OCI-LY3 (cell line): ENCODE measurements around the gene PARP1.

Experiments used
- H2AFZ ChIP-seq: fragments of 200-600, 300-600 bp; shearing (Covaris generic); 2 replicates; pipeline ENCODE4 v1.6.0; 2014; ENCODE audit warnings: antibody characterized with exemption, low read depth, low read length
- H3K27ac ChIP-seq: fragments of 200-600, 300-600 bp; sonication (generic); 2 replicates; pipeline ENCODE4 v1.5.1; 2014; ENCODE audit warnings: mild to moderate bottlenecking, low read length, moderate library complexity, mixed read lengths
- H3K27me3 ChIP-seq: fragments of 200-600, 300-600 bp; sonication (generic); 2 replicates; pipeline ENCODE4 v1.6.1; 2014; ENCODE audit warnings: low read depth, low read length, mixed read lengths
- H3K36me3 ChIP-seq: fragments of 200-600, 300-600 bp; sonication (generic); replicated peaks from 2 replicates; pipeline ENCODE3; 2014; ENCODE audit warnings: low read depth, low read length, mixed read lengths
- H3K4me1 ChIP-seq: fragments of 300-600, 200-600 bp; sonication (generic); 2 replicates; pipeline ENCODE4 v1.6.1; 2014; ENCODE audit warnings: low read length, mixed read lengths
- H3K4me2 ChIP-seq: fragments of 200-600, 300-600 bp; sonication (generic); 2 replicates; pipeline ENCODE4 v1.6.1; 2014; ENCODE audit warnings: low read length, mixed read lengths
- H3K4me3 ChIP-seq: fragments of 300-600, 200-600 bp; sonication (generic); 2 replicates; pipeline ENCODE4 v1.5.1; 2014; ENCODE audit warnings: antibody characterized with exemption, mild to moderate bottlenecking, low read length, moderate library complexity
- H3K79me2 ChIP-seq: fragments of 300-600, 200-600 bp; shearing (Covaris generic); 2 replicates; pipeline ENCODE4 v1.6.1; 2014; ENCODE audit warnings: mild to moderate bottlenecking, low read length, mixed read lengths
- H3K9ac ChIP-seq: fragments of 300-600, 200-600 bp; shearing (Covaris generic); 2 replicates; pipeline ENCODE4 v1.6.0; 2014; ENCODE audit warnings: mild to moderate bottlenecking, low read length, moderate library complexity
- H3K9me3 ChIP-seq: fragments of 200-600, 300-600 bp; shearing (Covaris generic); 2 replicates; pipeline ENCODE4 v1.6.1; 2014; ENCODE audit warnings: low read length, mixed read lengths; ENCODE audit not compliant: insufficient read depth
- H4K20me1 ChIP-seq: fragments of 200-600, 300-600 bp; sonication (generic); 2 replicates; pipeline ENCODE4 v1.6.1; 2016; ENCODE audit warnings: low read length, mixed read lengths; ENCODE audit not compliant: insufficient read depth
- CTCF ChIP-seq: fragments of 200-600, 300-600 bp; sonication (generic); IDR thresholded peaks from 2 replicates; pipeline ENCODE4 v1.5.1; 2014; ENCODE audit warnings: antibody characterized with exemption, low read length, low read depth
- EZH2phosphoT487 ChIP-seq: fragments of 200-600 bp; shearing (Covaris generic); IDR thresholded peaks from 2 replicates; pipeline ENCODE4 v1.6.1; 2018; ENCODE audit warnings: antibody characterized with exemption, mixed run types, low read depth

Gene PARP1

GRCh38 chr1:226360106-226360746, 47.7 kb downstream of the PARP1 start:
- Histone ChIP-seq H3K79me2 (no peaks in the 10 kb centered on the region), H4K20me1 (no peaks in the 10 kb centered on the region), H3K36me3 (peaks cover 86% of the 10 kb centered on the region), H2AFZ (no peak overlapping the region), H3K4me3 (peak overlapping the region; percentile 33), H3K9me3 (no peaks in the 10 kb centered on the region), H3K4me1 (peaks cover 44% of the 10 kb centered on the region), H3K27me3 (no peaks in the 10 kb centered on the region), H3K9ac (no peak overlapping the region), H3K4me2 (peak overlapping the region; percentile 64), H3K27ac (peak overlapping the region; percentile 69)
- TF ChIP-seq EZH2phosphoT487 (no peak), CTCF (no peak)

- Histone ChIP-seq H3K36me3 (peaks cover 60% of the 10 kb centered on the region), H3K27me3 (no peaks in the 10 kb centered on the region), H4K20me1 (no peaks in the 10 kb centered on the region), H3K4me1 (peaks cover 47% of the 10 kb centered on the region), H3K79me2 (no peaks in the 10 kb centered on the region), H3K4me2 (no peak overlapping the region), H3K9ac (no peak overlapping the region), H2AFZ (no peak overlapping the region), H3K9me3 (no peaks in the 10 kb centered on the region), H3K27ac (no peak overlapping the region), H3K4me3 (no peak overlapping the region)
- TF ChIP-seq CTCF (no peak), EZH2phosphoT487 (no peak)
Measured at GRCh38 chr1:226357416-226357815, 50.5 kb downstream of the PARP1 start.

- H2AFZ ChIP-seq, result no peak overlapping the region
- H3K4me2 ChIP-seq, result peak overlapping the region; percentile 50
- H3K9ac ChIP-seq, result peak overlapping the region; percentile 8
- no peaks in the 10 kb centered on the region for H4K20me1 ChIP-seq
- no peaks in the 10 kb centered on the region for H3K27me3 ChIP-seq
- H3K27ac ChIP-seq, result peak overlapping the region; percentile 57
- TF ChIP-seq CTCF, result no peak
- no peak for TF ChIP-seq EZH2phosphoT487
- peaks cover 44% of the 10 kb centered on the region for H3K4me1 ChIP-seq
- H3K9me3 ChIP-seq, result no peaks in the 10 kb centered on the region
- H3K4me3 ChIP-seq, result peak overlapping the region; percentile 17; the same call in 1 of the 2 replicates
- H3K79me2 ChIP-seq, result no peaks in the 10 kb centered on the region
- H3K36me3 ChIP-seq, result peaks cover 45% of the 10 kb centered on the region
Measured at GRCh38 chr1:226355669-226356551, 52.0 kb downstream of the PARP1 start.

- H2AFZ ChIP-seq, result no peak overlapping the region
- no peaks in the 10 kb centered on the region for H3K79me2 ChIP-seq
- peaks cover 44% of the 10 kb centered on the region for H3K36me3 ChIP-seq
- H3K4me2 ChIP-seq, result peak overlapping the region; percentile 50; the same call in 1 of the 2 replicates
- H3K4me3 ChIP-seq, result no peak overlapping the region
- H3K4me1 ChIP-seq, result peaks cover 35% of the 10 kb centered on the region
- H4K20me1 ChIP-seq, result no peaks in the 10 kb centered on the region
- H3K9ac ChIP-seq, result no peak overlapping the region
- no peak for TF ChIP-seq EZH2phosphoT487
- TF ChIP-seq CTCF, result no peak
- no peaks in the 10 kb centered on the region for H3K27me3 ChIP-seq
- no peaks in the 10 kb centered on the region for H3K9me3 ChIP-seq
- H3K27ac ChIP-seq, result no peak overlapping the region; the same call in 1 of the 2 replicates
Measured at GRCh38 chr1:226355016-226355415, 52.9 kb downstream of the PARP1 start.
